ENCODE measurements around the gene WDR72.

DNA sequence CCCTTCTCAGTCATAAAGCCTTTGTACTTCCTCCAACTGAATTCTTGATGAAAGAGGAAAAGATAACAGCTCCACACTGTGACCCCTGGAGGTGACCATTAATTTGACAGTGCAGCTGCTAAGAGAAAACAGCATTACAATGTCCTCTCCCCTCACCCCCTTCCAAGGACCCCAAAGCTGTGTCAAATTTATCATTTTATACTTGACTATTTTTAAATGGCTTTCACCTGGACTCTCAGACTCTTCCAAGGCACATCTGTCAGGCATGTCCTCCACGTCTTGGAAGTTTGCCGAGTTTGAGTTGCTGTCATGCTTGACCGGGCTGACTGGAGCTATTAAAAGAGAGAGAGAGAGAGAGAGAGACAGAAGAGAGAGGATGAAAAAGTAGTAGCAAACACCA, 236.5 kb downstream of the WDR72 start:
- no peak for TF ChIP-seq CTCF (IDR thresholded peaks at IDR 0.05)
- no peak for TF ChIP-seq POLR2A (IDR thresholded peaks at IDR 0.05)

All from ovary (tissue), 3 donors.